ENCODE results near the gene MEGF10. TPM values are rescaled to one million over a fixed set of nuclear protein-coding genes. Genes with fewer than 3 reads are reported as not detected.

The MEGF10 gene
- total RNA-seq, 1 experiment from 2014 or later = not detected

GRCh38 chr5:127275641-127276193 is 14.9 kb upstream of the MEGF10 start:
- H3K9ac ChIP-seq (ENCODE audit: low read length) = no peak overlapping the region
- no peaks in the 10 kb centered on the region for H3K27me3 ChIP-seq (ENCODE audit: low read length)
- DNase-seq = no peak

GRCh38 chr5:127280491-127281220 is 9.9 kb upstream of the MEGF10 start:
- no peak overlapping the region for H3K9ac ChIP-seq (ENCODE audit: low read length)
- no peaks in the 10 kb centered on the region for H3K36me3 ChIP-seq (ENCODE audit: insufficient read depth, low read length)
- DNase-seq = no peak
- H2AFZ ChIP-seq (ENCODE audit: low read length) = no peak overlapping the region
- H4K20me1 ChIP-seq (ENCODE audit: insufficient read depth, low read depth, low read length) = no peaks in the 10 kb centered on the region
- H3K9me3 ChIP-seq (ENCODE audit: low read length) = no peaks in the 10 kb centered on the region
- no peaks in the 10 kb centered on the region for H3K9me2 ChIP-seq (replicated peaks; ENCODE audit: insufficient read depth, low read length)
- no peaks in the 10 kb centered on the region for H3K27me3 ChIP-seq (ENCODE audit: low read length)
- H3K4me3 ChIP-seq (ENCODE audit: low read length) = no peak overlapping the region
- no peaks in the 10 kb centered on the region for H3K4me1 ChIP-seq (ENCODE audit: low read length)
- no peaks in the 10 kb centered on the region for H3K79me2 ChIP-seq (ENCODE audit: low read length)
- H3K4me2 ChIP-seq (ENCODE audit: low read depth, low read length, poor library complexity, severe bottlenecking) = no peak overlapping the region
- no peak overlapping the region for H3K27ac ChIP-seq (ENCODE audit: low read length)

More at GRCh38 chr5:127275641-127276193, 14.9 kb upstream of the MEGF10 start:
- Histone ChIP-seq H3K4me2 (ENCODE audit: low read depth, low read length, poor library complexity, severe bottlenecking) (no peak overlapping the region), H3K27ac (ENCODE audit: low read length) (no peak overlapping the region), H3K9me2 (replicated peaks; ENCODE audit: insufficient read depth, low read length) (no peaks in the 10 kb centered on the region), H3K79me2 (ENCODE audit: low read length) (no peaks in the 10 kb centered on the region), H3K4me3 (ENCODE audit: low read length) (no peak overlapping the region), H4K20me1 (ENCODE audit: insufficient read depth, low read depth, low read length) (no peaks in the 10 kb centered on the region), H3K4me1 (ENCODE audit: low read length) (no peaks in the 10 kb centered on the region), H3K36me3 (ENCODE audit: insufficient read depth, low read length) (no peaks in the 10 kb centered on the region), H2AFZ (ENCODE audit: low read length) (no peak overlapping the region), H3K9me3 (ENCODE audit: low read length) (no peaks in the 10 kb centered on the region)

- no peaks in the 10 kb centered on the region for H3K9me3 ChIP-seq (ENCODE audit: low read length)
Observed at GRCh38 chr5:127281609-127282008, 9.0 kb upstream of the MEGF10 start.

GRCh38 chr5:127288676-127289075 is 1.9 kb upstream of the MEGF10 start:
- Histone ChIP-seq H3K27me3 (ENCODE audit: low read length) (no peaks in the 10 kb centered on the region), H3K9me2 (replicated peaks; ENCODE audit: insufficient read depth, low read length) (no peaks in the 10 kb centered on the region), H3K4me3 (ENCODE audit: low read length) (no peak overlapping the region)

More at GRCh38 chr5:127281609-127282008, 9.0 kb upstream of the MEGF10 start:
- no peak for DNase-seq
- Histone ChIP-seq H3K27me3 (ENCODE audit: low read length) (no peaks in the 10 kb centered on the region), H2AFZ (ENCODE audit: low read length) (no peak overlapping the region), H3K79me2 (ENCODE audit: low read length) (no peaks in the 10 kb centered on the region), H3K9ac (ENCODE audit: low read length) (no peak overlapping the region), H3K4me3 (ENCODE audit: low read length) (no peak overlapping the region), H3K36me3 (ENCODE audit: insufficient read depth, low read length) (no peaks in the 10 kb centered on the region), H3K27ac (ENCODE audit: low read length) (no peak overlapping the region), H3K9me2 (replicated peaks; ENCODE audit: insufficient read depth, low read length) (no peaks in the 10 kb centered on the region), H3K4me2 (ENCODE audit: low read depth, low read length, poor library complexity, severe bottlenecking) (no peak overlapping the region), H4K20me1 (ENCODE audit: insufficient read depth, low read depth, low read length) (no peaks in the 10 kb centered on the region), H3K4me1 (ENCODE audit: low read length) (no peaks in the 10 kb centered on the region)

GRCh38 chr5:127290946-127291693 is 524 bp downstream of the MEGF10 start:
- Histone ChIP-seq H3K9ac (ENCODE audit: low read length) (no peak overlapping the region), H3K27me3 (ENCODE audit: low read length) (no peaks in the 10 kb centered on the region), H3K9me3 (ENCODE audit: low read length) (no peaks in the 10 kb centered on the region), H3K36me3 (ENCODE audit: insufficient read depth, low read length) (no peaks in the 10 kb centered on the region), H4K20me1 (ENCODE audit: insufficient read depth, low read depth, low read length) (no peaks in the 10 kb centered on the region), H2AFZ (ENCODE audit: low read length) (no peak overlapping the region), H3K4me2 (ENCODE audit: low read depth, low read length, poor library complexity, severe bottlenecking) (no peak overlapping the region), H3K79me2 (ENCODE audit: low read length) (no peaks in the 10 kb centered on the region), H3K4me1 (ENCODE audit: low read length) (no peaks in the 10 kb centered on the region), H3K4me3 (ENCODE audit: low read length) (no peak overlapping the region), H3K27ac (ENCODE audit: low read length) (no peak overlapping the region), H3K9me2 (replicated peaks; ENCODE audit: insufficient read depth, low read length) (no peaks in the 10 kb centered on the region)
- DNase-seq = no peak

More at GRCh38 chr5:127288676-127289075, 1.9 kb upstream of the MEGF10 start:
- no peak for DNase-seq
- H3K27ac ChIP-seq (ENCODE audit: low read length) = no peak overlapping the region
- no peaks in the 10 kb centered on the region for H3K9me3 ChIP-seq (ENCODE audit: low read length)
- H3K4me2 ChIP-seq (ENCODE audit: low read depth, low read length, poor library complexity, severe bottlenecking) = no peak overlapping the region
- no peaks in the 10 kb centered on the region for H3K4me1 ChIP-seq (ENCODE audit: low read length)
- no peaks in the 10 kb centered on the region for H3K36me3 ChIP-seq (ENCODE audit: insufficient read depth, low read length)
- H3K9ac ChIP-seq (ENCODE audit: low read length) = no peak overlapping the region
- H4K20me1 ChIP-seq (ENCODE audit: insufficient read depth, low read depth, low read length) = no peaks in the 10 kb centered on the region
- no peak overlapping the region for H2AFZ ChIP-seq (ENCODE audit: low read length)
- H3K79me2 ChIP-seq (ENCODE audit: low read length) = no peaks in the 10 kb centered on the region

- no peaks in the 10 kb centered on the region for H3K27me3 ChIP-seq (ENCODE audit: low read length)
- no peaks in the 10 kb centered on the region for H3K79me2 ChIP-seq (ENCODE audit: low read length)
- no peak for DNase-seq
Observed at GRCh38 chr5:127292030-127292735, 1.6 kb downstream of the MEGF10 start.

GRCh38 chr5:127293373-127293772 is 2.8 kb downstream of the MEGF10 start:
- no peaks in the 10 kb centered on the region for H3K9me2 ChIP-seq (replicated peaks; ENCODE audit: insufficient read depth, low read length)
- no peak for DNase-seq
- no peaks in the 10 kb centered on the region for H3K9me3 ChIP-seq (ENCODE audit: low read length)
- no peaks in the 10 kb centered on the region for H3K79me2 ChIP-seq (ENCODE audit: low read length)
- no peaks in the 10 kb centered on the region for H4K20me1 ChIP-seq (ENCODE audit: insufficient read depth, low read depth, low read length)
- no peak overlapping the region for H3K4me3 ChIP-seq (ENCODE audit: low read length)
- H3K36me3 ChIP-seq (ENCODE audit: insufficient read depth, low read length) = no peaks in the 10 kb centered on the region
- no peak overlapping the region for H3K27ac ChIP-seq (ENCODE audit: low read length)
- no peaks in the 10 kb centered on the region for H3K27me3 ChIP-seq (ENCODE audit: low read length)
- no peaks in the 10 kb centered on the region for H3K4me1 ChIP-seq (ENCODE audit: low read length)
- no peak overlapping the region for H3K9ac ChIP-seq (ENCODE audit: low read length)
- no peak overlapping the region for H3K4me2 ChIP-seq (ENCODE audit: low read depth, low read length, poor library complexity, severe bottlenecking)
- no peak overlapping the region for H2AFZ ChIP-seq (ENCODE audit: low read length)

More at GRCh38 chr5:127292030-127292735, 1.6 kb downstream of the MEGF10 start:
- no peaks in the 10 kb centered on the region for H4K20me1 ChIP-seq (ENCODE audit: insufficient read depth, low read depth, low read length)
- no peaks in the 10 kb centered on the region for H3K4me1 ChIP-seq (ENCODE audit: low read length)
- no peak overlapping the region for H3K4me3 ChIP-seq (ENCODE audit: low read length)
- no peaks in the 10 kb centered on the region for H3K36me3 ChIP-seq (ENCODE audit: insufficient read depth, low read length)
- no peak overlapping the region for H3K27ac ChIP-seq (ENCODE audit: low read length)
- H3K9ac ChIP-seq (ENCODE audit: low read length) = no peak overlapping the region
- H3K9me2 ChIP-seq (replicated peaks; ENCODE audit: insufficient read depth, low read length) = no peaks in the 10 kb centered on the region
- H2AFZ ChIP-seq (ENCODE audit: low read length) = no peak overlapping the region
- no peaks in the 10 kb centered on the region for H3K9me3 ChIP-seq (ENCODE audit: low read length)
- H3K4me2 ChIP-seq (ENCODE audit: low read depth, low read length, poor library complexity, severe bottlenecking) = no peak overlapping the region

- Histone ChIP-seq H4K20me1 (ENCODE audit: insufficient read depth, low read depth, low read length) (no peaks in the 10 kb centered on the region), H3K4me2 (ENCODE audit: low read depth, low read length, poor library complexity, severe bottlenecking) (no peak overlapping the region), H3K9me3 (ENCODE audit: low read length) (no peaks in the 10 kb centered on the region), H3K9ac (ENCODE audit: low read length) (no peak overlapping the region), H3K4me3 (ENCODE audit: low read length) (no peak overlapping the region), H3K4me1 (ENCODE audit: low read length) (no peaks in the 10 kb centered on the region), H3K9me2 (replicated peaks; ENCODE audit: insufficient read depth, low read length) (no peaks in the 10 kb centered on the region), H3K27ac (ENCODE audit: low read length) (no peak overlapping the region), H3K36me3 (ENCODE audit: insufficient read depth, low read length) (no peaks in the 10 kb centered on the region), H2AFZ (ENCODE audit: low read length) (no peak overlapping the region), H3K27me3 (ENCODE audit: low read length) (no peaks in the 10 kb centered on the region), H3K79me2 (ENCODE audit: low read length) (no peaks in the 10 kb centered on the region)
- DNase-seq = no peak
Observed at GRCh38 chr5:127294829-127295228, 4.2 kb downstream of the MEGF10 start.

Data from Karpas-422 (cell line).